Spleen (tissue), 11 donors: ENCODE results near the gene INSL6. TPM values are rescaled to one million over a fixed set of nuclear protein-coding genes. Genes with fewer than 3 reads are reported as not detected.

Experiments
- DNase-seq: peaks from one replicate; pipeline ENCODE4 v3.0.0-alpha.2; 2020
- H3K27ac ChIP-seq, 8 donors: fragments of 200-600 bp; sonication (generic) in 7 of 8; 1 replicate in 4 of 8; 2 replicates in 4 of 8; pipeline versions ENCODE4 v1.5.0 to v1.8.0; 2016 to 2021; ENCODE audit warnings: inconsistent platforms in 4 of 8, mild to moderate bottlenecking in 4 of 8, moderate library complexity in 1 of 8
- H3K27me3 ChIP-seq, 7 donors: fragments of 200-600 bp; sonication (generic) in 6 of 7; replicated peaks in 1 of 7; 1 replicate in 4 of 7; 2 replicates in 3 of 7; pipeline versions ENCODE4 v1.5.0 to v1.8.0; 2016 to 2021; ENCODE audit warnings: inconsistent platforms in 3 of 7, mild to moderate bottlenecking in 1 of 7
- H3K36me3 ChIP-seq, 6 donors: fragments of 200-600 bp; sonication (generic) in 5 of 6; 1 replicate in 4 of 6; 2 replicates in 2 of 6; pipeline versions ENCODE4 v1.5.0 to v1.8.0; 2016 to 2021; ENCODE audit warnings: inconsistent platforms in 2 of 6
- H3K4me1 ChIP-seq, 6 donors: fragments of 200-600 bp; sonication (generic) in 5 of 6; 1 replicate in 3 of 6; 2 replicates in 3 of 6; pipeline versions ENCODE4 v1.5.0 to v1.8.0; 2016 to 2021; ENCODE audit warnings: inconsistent platforms in 3 of 6
- H3K4me3 ChIP-seq, 8 donors: fragments of 200-600 bp; sonication (generic) in 7 of 8; 1 replicate in 4 of 8; 2 replicates in 4 of 8; pipeline versions ENCODE4 v1.5.0 to v1.8.0; 2016 to 2021; ENCODE audit warnings: inconsistent platforms in 4 of 8, mild to moderate bottlenecking in 4 of 8, moderate library complexity in 2 of 8
- H3K9me3 ChIP-seq, 8 donors: fragments of 200-600 bp; sonication (generic) in 7 of 8; 1 replicate in 4 of 8; 2 replicates in 4 of 8; pipeline versions ENCODE4 v1.5.0 to v1.8.0; 2016 to 2021; ENCODE audit warnings: inconsistent platforms in 4 of 8
- CTCF ChIP-seq, 11 experiments: fragments of 200-600 bp in 7 of 11; fragments of 450-650 bp in 4 of 11; sonication (generic) in 4 of 11; IDR thresholded peaks in 8 of 11; conservative IDR thresholded peaks in 3 of 11; 1 replicate in 7 of 11; 2 replicates in 4 of 11; pipeline versions ENCODE4 v1.4.0 to v1.8.0; 2016 to 2021; ENCODE audit warnings: antibody characterized with exemption in 11 of 11, inconsistent platforms in 4 of 11, mild to moderate bottlenecking in 1 of 11
- POLR2A ChIP-seq, 3 donors: fragments of 450-650 bp; IDR thresholded peaks; one replicate each; pipeline ENCODE4 v1.5.1; 2017; ENCODE audit warnings: antibody characterized with exemption in 3 of 3, mild to moderate bottlenecking in 1 of 3
- POLR2AphosphoS5 ChIP-seq, 3 donors: sonication (generic); formaldehyde crosslinking; IDR thresholded peaks; one replicate each; pipeline ENCODE4 v1.5.1; 2017; ENCODE audit warnings: antibody characterized with exemption in 3 of 3
- WGBS, 5 donors: extraction: QIAGEN DNeasy Blood & Tissue Kit in 3 of 5; methylation state at CpG; one replicate each; pipeline versions ENCODE4 v1.1.5 to v1.1.7; 2013 to 2018; 5-methylcytosine and 5-hydroxymethylcytosine counted together
- intact Hi-C: fragments of 100-400 bp; cut with DNase I; formaldehyde crosslinking; loops from one replicate; pipeline ENCODE4 v1.15.0; 2023; ENCODE audit warnings: low total_unique reads
- polyA plus RNA-seq, 3 donors: library from polyadenylated mRNA; stranded (reverse); fragments of 200-250 nt; gene quantifications; one replicate each; pipeline ENCODE4 v1.2.1, GENCODE V29; 2013
- small RNA-seq, 4 donors: library from RNA; depleted of rRNA; stranded (forward); fragments of <200 nt; gene quantifications; one replicate each; pipeline ENCODE3, GENCODE V24; 2016
- total RNA-seq, 7 donors: library from RNA; depleted of rRNA in 3 of 7; stranded (reverse); fragments of >200 nt in 3 of 7; fragmentation: NEBNext Ultra II Directional in 4 of 7; extraction: Animal tissue kit (Norgen Biotek cat#: 25700) in 4 of 7; gene quantifications; one replicate each; pipeline versions ENCODE4 v1.1.0 to v1.2.1, GENCODE V29; 2016 to 2021
- donor health status: healthy with polysubstance abuse.
- donor health status: DM: no; HTN: no; CAD: no; lungs with moderate emphysema.
- donor health status: DM: no; HTN: no; CAD: no.
- donor health status: Bipolar disorder and iron deficiency.
- donor health status: healthy.
- donor health status: DM: no; HTN: no; CAD: no.
- donor health status: DM: yes; HTN: yes; CAD: no.

Gene INSL6
- total and polyA plus RNA-seq, 10 donors, result not detected

- intact Hi-C loops, result no loop called here
- no peaks in the 10 kb centered on the region for H3K4me1 ChIP-seq
- 81 to 95% (median 94%) methylated on average over 1 of the region's 1 CpG for WGBS, 5 donors
- H3K36me3 ChIP-seq, result peaks cover 0 to 73% (median 27%) of the 10 kb centered on the region in 6 donors
- TF ChIP-seq POLR2AphosphoS5 (IDR thresholded peaks at IDR 0.05), result no peak
- no peak for TF ChIP-seq CTCF (IDR thresholded peaks at IDR 0.05 in 8 of 11, conservative IDR thresholded peaks at IDR 0.05 in 3 of 11)
- no peak for TF ChIP-seq POLR2A (IDR thresholded peaks at IDR 0.05)
- DNase-seq, result no peak
- H3K9me3 ChIP-seq, result no peaks in the 10 kb centered on the region
- no peak overlapping the region for H3K4me3 ChIP-seq
- H3K27me3 ChIP-seq, result no peaks in the 10 kb centered on the region
- H3K27ac ChIP-seq, result no peak overlapping the region
These were observed 63.3 kb downstream of the INSL6 start for GRCh38 chr9:5122116-5122515.

- TF ChIP-seq POLR2AphosphoS5 (IDR thresholded peaks at IDR 0.05), result peak in 1 of 3 donors; percentile 3
- no peak for TF ChIP-seq CTCF (IDR thresholded peaks at IDR 0.05 in 8 of 11, conservative IDR thresholded peaks at IDR 0.05 in 3 of 11)
- WGBS, 5 donors, result 97 to 100% (median 98%) methylated on average over 10 to 22 of the region's 22 CpGs
- peak; percentile 56 for DNase-seq
- peaks cover 0 to 41% (median 27%) of the 10 kb centered on the region in 6 donors for H3K36me3 ChIP-seq
- H3K4me3 ChIP-seq, result no peak overlapping the region
- no peak overlapping the region for H3K27ac ChIP-seq
- H3K27me3 ChIP-seq, result no peaks in the 10 kb centered on the region
- intact Hi-C loops, result no loop called here
- H3K9me3 ChIP-seq, result peaks cover 0 to 28% (median 10%) of the 10 kb centered on the region in 8 donors
- no peaks in the 10 kb centered on the region for H3K4me1 ChIP-seq
These were observed 71.3 kb downstream of the INSL6 start for GRCh38 chr9:5113994-5114748.

Small RNA genes lying within 50 kb of the gene (small RNA-seq; reads per million reads assigned to genes)
- gene AL133547.1, result 0 reads per million in 4 donors

Other genes starting within 250 kb of the INSL6 start
- gene JAK2, start 200.4 kb downstream of the INSL6 start, total RNA-seq, result 10 to 100 TPM; 40.9 to 61.2 (median 54.6) TPM
- gene JAK2, start 200.4 kb downstream of the INSL6 start, polyA plus RNA-seq, result 10 to 100 TPM in 1 of 3 donors, 1 to 10 TPM in 2; 7.1 to 10.1 (median 7.3) TPM
- not detected for gene INSL4, start 45.8 kb upstream of the INSL6 start, total RNA-seq
- gene INSL4, start 45.8 kb upstream of the INSL6 start, polyA plus RNA-seq, result not detected
- gene RLN2, start 119.1 kb upstream of the INSL6 start, total RNA-seq, result 1 to 10 TPM in 1 of 7 donors, under 1 TPM in 2, not detected in 4; 0.43 to 1.4 (median 0.51) TPM
- gene RLN2, start 119.1 kb upstream of the INSL6 start, polyA plus RNA-seq, result 1 to 10 TPM in 2 of 3 donors, under 1 TPM in 1; 0.65 to 2.5 (median 1.9) TPM
- 1 to 10 TPM in 1 of 7 donors, under 1 TPM in 2, not detected in 4; 0.52 to 1.1 (median 0.60) TPM for gene RLN1, start 154.2 kb upstream of the INSL6 start, total RNA-seq
- under 1 TPM in 2 of 3 donors, not detected in 1; 0.30 to 0.39 TPM for gene RLN1, start 154.2 kb upstream of the INSL6 start, polyA plus RNA-seq